ENCODE measurements around the gene XKRX.
A peak's percentile ranks its signal among the peaks of the same experiment; 100 is the strongest.

XKRX gene

GRCh38 chrX:100911731-100912130, 17.0 kb downstream of the XKRX start:
- no peak overlapping the region for H3K9ac ChIP-seq
- no peaks in the 10 kb centered on the region for H3K4me1 ChIP-seq
- no peak overlapping the region for H3K27ac ChIP-seq
- no peak overlapping the region for H3K4me3 ChIP-seq (ENCODE audit: low read depth, low read length)
- no peak overlapping the region for H2AFZ ChIP-seq
- no peak overlapping the region for H3K4me2 ChIP-seq (ENCODE audit: low read length)
- H3K9me3 ChIP-seq (ENCODE audit: control insufficient read depth, low read length) = no peaks in the 10 kb centered on the region
- TF ChIP-seq CTCF (IDR thresholded peaks at IDR 0.05) = no peak
- no peaks in the 10 kb centered on the region for H3K27me3 ChIP-seq (ENCODE audit: control insufficient read depth, insufficient read depth, low read length)
- H3K36me3 ChIP-seq (ENCODE audit: control insufficient read depth, insufficient read depth, low read length) = no peaks in the 10 kb centered on the region
- no peaks in the 10 kb centered on the region for H3K79me2 ChIP-seq

DNA sequence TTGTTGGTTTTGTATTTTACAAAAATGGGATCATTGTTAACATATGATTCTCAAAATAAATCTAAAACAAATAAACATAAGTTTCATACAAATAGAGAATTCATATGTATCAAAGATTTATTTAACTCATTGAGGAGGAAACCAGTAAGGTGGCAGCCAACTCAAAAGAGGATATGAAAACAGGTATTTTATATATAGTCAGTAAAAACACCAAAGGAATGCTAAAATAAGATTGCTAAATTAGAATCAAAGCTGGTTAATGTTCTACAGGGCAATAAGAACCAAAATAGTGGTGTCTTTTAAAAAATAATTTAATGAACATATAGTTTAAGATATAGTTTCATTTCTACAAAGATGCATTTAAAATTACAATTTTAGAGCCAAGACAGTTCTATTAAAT, 23.1 kb downstream of the XKRX start:
- Histone ChIP-seq H3K36me3 (ENCODE audit: control insufficient read depth, insufficient read depth, low read length) (no peaks in the 10 kb centered on the region), H3K9me3 (ENCODE audit: control insufficient read depth, low read length) (no peaks in the 10 kb centered on the region), H3K4me1 (no peaks in the 10 kb centered on the region), H3K27ac (no peak overlapping the region), H3K27me3 (ENCODE audit: control insufficient read depth, insufficient read depth, low read length) (no peaks in the 10 kb centered on the region), H2AFZ (no peak overlapping the region), H3K9ac (no peak overlapping the region), H3K4me2 (ENCODE audit: low read length) (no peak overlapping the region), H3K79me2 (no peaks in the 10 kb centered on the region), H3K4me3 (ENCODE audit: low read depth, low read length) (no peak overlapping the region)
- TF ChIP-seq CTCF (IDR thresholded peaks at IDR 0.05) = no peak

DNA sequence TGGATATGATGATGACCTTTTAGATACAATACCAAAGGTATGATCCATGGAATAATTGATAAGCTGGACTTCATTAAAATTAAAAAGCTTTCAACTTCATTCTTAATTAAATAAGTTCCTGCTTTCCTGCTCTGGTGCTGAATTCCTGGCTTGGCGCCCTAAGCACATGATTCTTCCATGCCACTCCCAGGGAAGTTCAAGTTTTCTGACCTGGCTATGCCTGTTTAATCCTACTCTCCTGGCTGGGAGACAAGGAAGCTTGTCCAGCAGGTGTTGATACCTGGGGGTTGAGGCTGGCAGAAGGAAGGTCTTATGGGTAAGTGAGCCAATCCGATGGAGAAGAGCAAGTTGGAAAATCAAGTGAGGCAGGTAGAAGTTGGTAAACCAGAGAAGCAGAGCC, 24.3 kb downstream of the XKRX start:
- no peak overlapping the region for H3K4me3 ChIP-seq (ENCODE audit: low read depth, low read length)
- TF ChIP-seq CTCF (IDR thresholded peaks at IDR 0.05) = no peak
- H3K9ac ChIP-seq = no peak overlapping the region
- no peaks in the 10 kb centered on the region for H3K4me1 ChIP-seq
- no peaks in the 10 kb centered on the region for H3K9me3 ChIP-seq (ENCODE audit: control insufficient read depth, low read length)
- no peak overlapping the region for H3K4me2 ChIP-seq (ENCODE audit: low read length)
- H2AFZ ChIP-seq = no peak overlapping the region
- H3K79me2 ChIP-seq = no peaks in the 10 kb centered on the region
- no peak overlapping the region for H3K27ac ChIP-seq
- H3K27me3 ChIP-seq (ENCODE audit: control insufficient read depth, insufficient read depth, low read length) = no peaks in the 10 kb centered on the region
- H3K36me3 ChIP-seq (ENCODE audit: control insufficient read depth, insufficient read depth, low read length) = no peaks in the 10 kb centered on the region

DNA sequence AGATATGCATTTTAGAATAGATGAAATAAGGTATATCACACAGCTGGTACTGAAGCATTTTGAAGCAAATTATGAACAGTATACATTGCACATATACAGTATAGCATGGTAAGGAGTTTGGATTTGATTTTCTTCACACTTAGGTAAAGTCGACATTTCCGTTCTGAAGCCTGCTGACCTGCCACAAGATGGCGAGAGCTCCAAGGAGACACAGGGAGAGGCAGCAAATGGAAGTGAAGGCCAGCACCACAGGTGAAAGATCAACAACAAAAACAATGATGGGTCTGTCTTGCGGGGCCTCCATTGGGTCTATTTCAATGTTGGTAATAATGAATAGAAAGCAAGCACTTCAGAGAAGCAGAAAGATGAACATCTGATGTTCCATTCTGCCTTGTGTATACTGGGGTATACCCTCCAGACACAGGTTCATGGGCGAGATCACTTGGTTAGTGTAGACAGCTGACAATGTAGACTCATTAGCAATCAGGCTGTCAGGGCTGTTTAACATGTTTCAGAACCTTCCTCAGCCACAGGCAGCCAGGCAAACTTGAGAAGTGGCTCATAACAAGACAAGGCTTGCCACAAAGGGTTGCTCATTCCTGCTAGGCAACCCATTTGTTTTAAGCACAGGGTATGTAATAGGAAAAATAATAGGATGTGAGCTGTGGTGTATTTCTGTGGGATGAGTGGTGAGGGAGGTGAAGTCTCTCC, 33.2 kb downstream of the XKRX start:
- no peaks in the 10 kb centered on the region for H3K79me2 ChIP-seq
- peak overlapping the region; percentile 11 for H2AFZ ChIP-seq
- H3K27me3 ChIP-seq (ENCODE audit: control insufficient read depth, insufficient read depth, low read length) = no peaks in the 10 kb centered on the region
- H3K4me3 ChIP-seq (ENCODE audit: low read depth, low read length) = no peak overlapping the region
- H3K36me3 ChIP-seq (ENCODE audit: control insufficient read depth, insufficient read depth, low read length) = no peaks in the 10 kb centered on the region
- H3K4me2 ChIP-seq (ENCODE audit: low read length) = no peak overlapping the region
- H3K9me3 ChIP-seq (ENCODE audit: control insufficient read depth, low read length) = no peaks in the 10 kb centered on the region
- H3K9ac ChIP-seq = no peak overlapping the region
- peak; percentile 28 for TF ChIP-seq CTCF (IDR thresholded peaks at IDR 0.05)
- no peak overlapping the region for H3K27ac ChIP-seq
- H3K4me1 ChIP-seq = no peaks in the 10 kb centered on the region

DNA sequence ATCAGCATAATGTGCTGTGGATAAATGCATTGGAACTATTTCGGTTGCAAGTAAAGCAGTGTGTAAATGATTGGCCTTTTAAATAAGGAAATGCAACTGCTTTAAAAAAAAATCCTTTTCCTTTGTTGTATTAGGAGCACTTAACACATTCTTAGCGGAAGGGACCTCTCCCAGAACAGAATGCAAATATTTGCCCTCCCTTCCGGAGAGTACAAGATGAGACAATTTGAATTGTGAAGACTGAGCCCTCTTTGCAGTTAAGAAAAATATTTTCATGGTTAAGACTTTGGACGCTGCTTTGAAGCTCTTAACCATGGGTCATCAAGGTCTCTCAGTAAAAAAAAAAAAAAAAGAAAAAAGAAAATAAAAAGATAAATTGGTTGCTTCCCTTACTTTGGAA, 45.1 kb downstream of the XKRX start:
- no peaks in the 10 kb centered on the region for H3K4me1 ChIP-seq
- no peak overlapping the region for H2AFZ ChIP-seq
- no peaks in the 10 kb centered on the region for H3K36me3 ChIP-seq (ENCODE audit: control insufficient read depth, insufficient read depth, low read length)
- TF ChIP-seq CTCF (IDR thresholded peaks at IDR 0.05) = no peak
- no peaks in the 10 kb centered on the region for H3K27me3 ChIP-seq (ENCODE audit: control insufficient read depth, insufficient read depth, low read length)
- no peak overlapping the region for H3K27ac ChIP-seq
- no peaks in the 10 kb centered on the region for H3K9me3 ChIP-seq (ENCODE audit: control insufficient read depth, low read length)
- H3K79me2 ChIP-seq = no peaks in the 10 kb centered on the region
- no peak overlapping the region for H3K4me2 ChIP-seq (ENCODE audit: low read length)
- no peak overlapping the region for H3K4me3 ChIP-seq (ENCODE audit: low read depth, low read length)
- H3K9ac ChIP-seq = no peak overlapping the region

Measured in parathyroid adenoma (tissue), 2 donors.